GM18505 (cell line): ENCODE measurements around the gene CAVIN2.

ENCODE experiments used
- ATAC-seq: cut with Tn5 transposase; IDR thresholded peaks from one replicate; pipeline ENCODE4 v1.9.1; 2021; ENCODE audit not compliant: unreplicated experiment
- POLR2A ChIP-seq: IDR thresholded peaks from 4 replicates; pipeline ENCODE4 v1.6.1; 2011; ENCODE audit warnings: borderline replicate concordance; ENCODE audit not compliant: insufficient read depth, insufficient read length; ENCODE audit errors: extremely low read depth

The CAVIN2 gene

GRCh38 chr2:191840921-191841320 is 6.0 kb downstream of the CAVIN2 start:
- no peak for ATAC-seq
- no peak for TF ChIP-seq POLR2A

- no peak for ATAC-seq
- TF ChIP-seq POLR2A, result no peak
These were observed 6.7 kb downstream of the CAVIN2 start for GRCh38 chr2:191839918-191840804.

GRCh38 chr2:191838526-191838925 is 8.4 kb downstream of the CAVIN2 start:
- ATAC-seq, result no peak

DNA sequence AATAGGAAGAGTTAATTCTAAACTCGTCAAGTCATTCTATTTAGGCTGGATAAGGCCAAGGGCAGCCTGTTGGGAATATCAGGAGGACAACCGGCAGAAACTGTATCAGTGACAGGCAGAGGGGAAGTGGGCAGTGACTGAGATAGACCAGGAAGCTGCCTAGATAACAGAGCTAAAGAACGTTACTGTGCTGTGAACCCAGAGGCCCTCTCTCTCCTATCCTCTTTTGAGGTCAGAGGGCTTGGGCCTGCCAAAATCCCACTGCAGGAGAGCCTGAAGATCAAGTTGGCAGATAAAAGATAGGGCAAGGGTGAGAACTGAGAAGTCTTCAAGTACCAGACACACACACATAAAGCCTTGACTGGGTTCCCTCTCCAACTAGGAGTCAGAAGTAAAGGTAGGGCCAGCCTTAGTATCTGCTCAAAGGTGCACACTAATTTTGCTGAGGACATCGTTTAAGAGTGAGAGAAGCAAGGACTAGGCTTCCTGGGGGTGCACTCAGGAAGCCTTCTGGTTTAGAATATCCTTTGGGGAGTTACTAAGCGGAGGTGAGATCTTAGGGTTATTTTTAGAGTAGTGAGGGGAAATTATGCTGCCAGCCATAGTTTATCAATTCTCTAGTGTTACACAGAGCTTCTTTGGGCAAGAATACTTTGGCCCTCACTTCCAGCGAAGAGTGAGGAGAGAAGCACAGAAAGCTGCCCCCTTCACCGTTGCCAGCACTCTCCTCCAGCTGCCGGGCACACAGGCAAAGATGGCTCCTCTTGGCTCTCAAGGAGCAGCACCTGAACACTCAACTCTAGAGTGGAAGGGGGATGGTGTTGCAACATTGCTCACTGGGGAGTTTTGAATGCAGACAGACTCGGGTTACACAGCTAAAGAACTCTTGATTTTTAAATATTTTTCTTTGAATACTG is 9.8 kb downstream of the CAVIN2 start:
- peak; percentile 60 for ATAC-seq
- TF ChIP-seq POLR2A, result no peak

More at GRCh38 chr2:191838526-191838925, 8.4 kb downstream of the CAVIN2 start:
- TF ChIP-seq POLR2A, result no peak

- TF ChIP-seq POLR2A, result no peak
- ATAC-seq, result no peak
These were observed 10.4 kb downstream of the CAVIN2 start for GRCh38 chr2:191836471-191836852.

- no peak for ATAC-seq
- TF ChIP-seq POLR2A, result no peak
These were observed 11.1 kb downstream of the CAVIN2 start for GRCh38 chr2:191835539-191836350.

- no peak for ATAC-seq
- no peak for TF ChIP-seq POLR2A
These were observed 11.8 kb downstream of the CAVIN2 start for GRCh38 chr2:191835100-191835499.

GRCh38 chr2:191833356-191833755 is 13.5 kb downstream of the CAVIN2 start:
- no peak for ATAC-seq
- TF ChIP-seq POLR2A, result no peak

- ATAC-seq, result no peak
- TF ChIP-seq POLR2A, result no peak
These were observed 14.2 kb downstream of the CAVIN2 start for GRCh38 chr2:191832668-191833067.

DNA sequence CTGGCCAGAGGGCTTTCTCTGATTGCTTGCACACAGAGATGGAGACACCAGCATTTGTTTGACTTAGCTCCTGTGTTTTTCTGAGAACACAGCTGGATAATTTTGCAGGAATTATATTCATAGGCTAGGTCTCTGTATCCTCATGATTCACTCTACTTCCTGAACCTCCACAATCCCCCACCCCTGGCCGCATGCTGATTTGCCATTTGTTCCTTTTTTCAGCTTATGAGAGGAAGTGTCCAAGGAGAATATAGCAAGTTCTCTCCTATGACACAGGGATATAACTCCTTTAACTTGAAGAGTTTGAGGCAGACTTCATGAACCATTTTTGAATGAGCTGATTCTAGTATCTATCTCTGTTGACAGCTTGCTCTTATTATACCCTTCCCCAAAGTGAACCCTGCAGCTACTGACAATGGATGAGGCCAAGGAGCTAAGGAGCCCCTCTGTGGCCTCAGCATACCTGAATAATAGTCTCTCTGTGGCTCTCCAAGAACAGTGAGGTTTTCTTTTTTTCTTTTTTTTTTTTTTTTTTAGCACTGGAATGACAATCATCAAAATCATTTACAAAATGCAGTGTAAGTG is 15.4 kb downstream of the CAVIN2 start:
- no peak for TF ChIP-seq POLR2A

GRCh38 chr2:191824398-191824797 is 22.5 kb downstream of the CAVIN2 start:
- TF ChIP-seq POLR2A, result no peak
- ATAC-seq, result no peak

More for the DNA sequence above, 15.4 kb downstream of the CAVIN2 start:
- no peak for ATAC-seq

DNA sequence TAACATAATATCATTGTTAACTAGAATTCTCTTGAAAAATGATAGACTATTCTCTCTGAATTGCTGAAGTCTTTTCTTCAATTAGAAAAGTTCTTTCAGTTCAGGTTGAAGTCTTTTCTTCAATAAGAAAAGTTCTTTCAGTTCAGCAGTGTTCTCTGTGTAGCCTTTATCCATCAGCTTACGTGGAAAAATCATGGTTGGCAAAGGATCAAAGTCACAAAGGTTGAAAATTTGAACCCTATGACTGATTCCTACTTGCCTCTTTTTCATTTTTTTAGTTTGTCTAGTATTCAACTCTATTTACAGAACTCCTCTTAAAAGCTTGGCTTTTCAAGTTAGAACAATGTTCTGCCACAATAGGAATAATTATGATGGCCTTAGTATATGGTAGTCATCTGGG is 25.8 kb downstream of the CAVIN2 start:
- no peak for ATAC-seq
- no peak for TF ChIP-seq POLR2A

GRCh38 chr2:191818725-191819350 is 28.1 kb downstream of the CAVIN2 start:
- TF ChIP-seq POLR2A, result no peak
- no peak for ATAC-seq

DNA sequence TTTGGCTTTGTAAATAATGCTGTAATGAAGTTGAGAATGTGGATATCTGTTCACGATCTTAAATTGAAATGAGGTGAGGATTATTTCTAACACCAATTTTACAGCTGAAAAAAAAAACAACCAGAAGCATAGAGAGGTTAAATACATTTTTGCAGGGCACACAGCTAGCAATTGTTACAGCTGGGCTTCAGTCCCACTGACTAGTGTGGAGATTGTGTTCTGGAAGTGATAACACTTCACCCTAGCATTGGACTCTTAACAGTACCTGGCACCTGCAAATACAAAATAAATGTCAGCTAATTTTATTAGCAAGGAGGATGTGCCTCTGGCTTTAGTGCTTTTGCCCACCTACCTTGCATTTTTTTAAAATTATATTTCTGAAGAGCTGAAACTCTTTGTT is 28.8 kb downstream of the CAVIN2 start:
- no peak for TF ChIP-seq POLR2A
- ATAC-seq, result no peak
